ENCODE measurements around the gene TXNDC5. TPM values are rescaled to one million over a fixed set of nuclear protein-coding genes. Genes with fewer than 3 reads are reported as not detected.

The TXNDC5 gene
- total RNA-seq = 538 and 552 TPM in 2 replicates

DNA sequence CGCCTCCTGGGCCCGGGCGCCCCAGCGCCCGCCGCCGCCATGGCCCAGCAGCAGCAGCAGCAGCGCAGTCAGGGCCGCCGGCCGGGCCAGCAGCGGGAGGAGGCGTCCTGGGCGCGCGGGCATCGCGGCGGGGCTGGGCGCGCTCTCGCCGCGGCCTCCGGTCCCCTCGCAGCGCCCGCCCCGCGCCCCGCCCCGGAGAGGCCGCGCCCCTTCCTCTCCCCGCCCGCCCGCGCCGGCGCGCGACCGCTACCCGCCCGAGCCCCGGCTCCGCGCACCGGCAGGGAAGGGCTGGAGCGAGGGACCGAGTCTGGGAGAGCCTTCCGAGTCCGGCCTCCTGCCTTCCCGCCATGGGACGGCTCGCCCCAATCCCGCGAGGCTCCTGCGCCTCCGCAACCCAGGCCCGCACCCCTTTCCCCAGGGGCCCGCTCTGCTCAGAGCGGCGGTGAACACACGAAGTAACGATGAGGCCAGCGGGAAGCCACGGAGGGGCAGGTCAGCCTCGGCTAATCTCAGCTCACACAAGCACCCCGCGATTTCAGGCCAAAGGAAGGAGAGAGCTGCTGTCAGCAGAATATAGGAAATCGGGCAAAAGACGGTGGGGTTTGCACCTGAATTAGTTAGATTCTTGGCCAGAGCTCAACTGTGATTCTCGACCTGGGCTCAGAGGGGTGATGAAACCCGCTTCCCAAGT lies at the start of gene TXNDC5:
TSS of gene TXNDC5 (minus strand) at position 135 of the 691 bp plus-strand sequence. CDS start at position 123, 12 bp downstream.

Other genes with a start within 250 kb of the TXNDC5 start
- gene BMP6, start 184.7 kb downstream of the TXNDC5 start, total RNA-seq = 0.87 and 1.3 TPM in 2 replicates
- gene BLOC1S5, start 153.6 kb upstream of the TXNDC5 start, total RNA-seq = 15.2 and 21.1 TPM in 2 replicates
- 46.0 and 63.1 TPM in 2 replicates for gene EEF1E1, start 191.8 kb upstream of the TXNDC5 start, total RNA-seq